AG04450 (cell line): ENCODE measurements around the gene HSP90AA1. TPM values are rescaled to one million over a fixed set of nuclear protein-coding genes. Genes with fewer than 3 reads are reported as not detected.
A peak's percentile ranks its signal among the peaks of the same experiment; 100 is the strongest.

ENCODE experiments used
- CTCF ChIA-PET: fragments of 300-600, 350-600 bp; formaldehyde crosslinking; extraction: SDS; loops from one replicate; lab custom pipeline; 2022; ENCODE audit warnings: antibody characterized with exemption, inconsistent platforms; lab: Charles Lee
- POLR2A ChIA-PET: fragments of 350-600 bp; formaldehyde crosslinking; extraction: SDS; loops from one replicate; lab custom pipeline; 2021; ENCODE audit warnings: antibody characterized with exemption, inconsistent platforms; lab: Yijun Ruan, JAX
- DNase-seq: peaks from one replicate; pipeline ENCODE4 v3.0.0-alpha.2; 2011; ENCODE audit warnings: low read depth, low spot score
- H3K27ac ChIP-seq: one replicate; pipeline ENCODE4 v1.5.1; 2012; ENCODE audit warnings: low read depth, low read length, control low read depth
- H3K27me3 ChIP-seq: one replicate; pipeline ENCODE4 v1.6.0; 2012; ENCODE audit warnings: low read length; ENCODE audit not compliant: control insufficient read depth, insufficient read depth
- H3K4me3 ChIP-seq: 2 replicates; pipeline ENCODE4 v1.5.1; 2011; ENCODE audit warnings: mild to moderate bottlenecking, low read depth, low read length, control low read depth
- H3K9me3 ChIP-seq: 2 replicates; pipeline ENCODE4 v1.5.1; 2012; ENCODE audit warnings: low read length; ENCODE audit not compliant: control insufficient read depth, insufficient read depth
- polyA plus RNA-seq: library from polyadenylated mRNA; depleted of rRNA; stranded (reverse); fragments of >200 nt; gene quantifications from 2 replicates; pipeline ENCODE4 v1.2.3, GENCODE V29; 2011
- TF ChIP-seq, protein P1 (sequence below): IDR thresholded peaks from 2 replicates; pipeline ENCODE4 v1.5.1; 2011; ENCODE audit warnings: low read depth, low read length, control low read depth, inconsistent platforms

Gene HSP90AA1
- polyA plus RNA-seq, 1 experiment: 822 TPM

DNA sequence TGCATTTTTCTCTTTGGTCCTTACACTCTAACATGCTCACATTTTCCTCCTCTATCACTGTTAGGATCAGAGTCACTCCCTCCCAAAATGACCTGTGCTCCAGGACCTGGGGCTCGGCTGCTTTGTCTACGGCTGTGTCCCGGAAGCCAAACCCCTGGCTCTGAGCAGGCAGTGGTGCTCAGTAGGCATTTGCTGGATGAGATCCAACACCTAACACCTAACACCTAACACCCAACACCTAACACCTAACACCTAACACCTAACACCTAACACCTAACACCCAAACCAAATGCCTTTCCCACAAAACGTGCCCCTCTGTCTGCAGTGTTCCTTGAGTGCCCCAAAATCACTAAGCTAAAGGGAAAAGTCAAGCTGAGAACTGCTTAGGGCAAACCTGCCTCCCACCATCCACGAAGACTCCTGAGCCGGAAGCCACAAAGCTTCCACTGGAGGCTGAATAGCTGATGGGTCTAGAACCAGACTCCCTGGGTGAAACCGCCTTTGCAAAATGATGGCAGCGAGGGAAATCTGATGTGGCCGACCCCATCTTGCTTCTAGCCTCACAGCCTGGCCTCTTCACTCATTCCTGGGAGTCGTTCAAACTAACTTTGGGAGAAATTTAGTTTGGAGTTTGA, 29.2 kb downstream of the HSP90AA1 start:
- no peaks in the 10 kb centered on the region for H3K27me3 ChIP-seq
- H3K27ac ChIP-seq: no peak overlapping the region
- H3K9me3 ChIP-seq: peaks cover 1% of the 10 kb centered on the region; the same call in 1 of the 2 replicates
- TF ChIP-seq, protein P1, sequence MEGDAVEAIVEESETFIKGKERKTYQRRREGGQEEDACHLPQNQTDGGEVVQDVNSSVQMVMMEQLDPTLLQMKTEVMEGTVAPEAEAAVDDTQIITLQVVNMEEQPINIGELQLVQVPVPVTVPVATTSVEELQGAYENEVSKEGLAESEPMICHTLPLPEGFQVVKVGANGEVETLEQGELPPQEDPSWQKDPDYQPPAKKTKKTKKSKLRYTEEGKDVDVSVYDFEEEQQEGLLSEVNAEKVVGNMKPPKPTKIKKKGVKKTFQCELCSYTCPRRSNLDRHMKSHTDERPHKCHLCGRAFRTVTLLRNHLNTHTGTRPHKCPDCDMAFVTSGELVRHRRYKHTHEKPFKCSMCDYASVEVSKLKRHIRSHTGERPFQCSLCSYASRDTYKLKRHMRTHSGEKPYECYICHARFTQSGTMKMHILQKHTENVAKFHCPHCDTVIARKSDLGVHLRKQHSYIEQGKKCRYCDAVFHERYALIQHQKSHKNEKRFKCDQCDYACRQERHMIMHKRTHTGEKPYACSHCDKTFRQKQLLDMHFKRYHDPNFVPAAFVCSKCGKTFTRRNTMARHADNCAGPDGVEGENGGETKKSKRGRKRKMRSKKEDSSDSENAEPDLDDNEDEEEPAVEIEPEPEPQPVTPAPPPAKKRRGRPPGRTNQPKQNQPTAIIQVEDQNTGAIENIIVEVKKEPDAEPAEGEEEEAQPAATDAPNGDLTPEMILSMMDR: no peak
- no peak overlapping the region for H3K4me3 ChIP-seq
- ChIA-PET CTCF (no interaction called here), POLR2A (interaction anchor here (0.6 kb wide), 1 partner anchor 48 kb away, joined by 3 read pairs; no protein-coding TSS in a partner anchor)
- no peak for DNase-seq

DNA sequence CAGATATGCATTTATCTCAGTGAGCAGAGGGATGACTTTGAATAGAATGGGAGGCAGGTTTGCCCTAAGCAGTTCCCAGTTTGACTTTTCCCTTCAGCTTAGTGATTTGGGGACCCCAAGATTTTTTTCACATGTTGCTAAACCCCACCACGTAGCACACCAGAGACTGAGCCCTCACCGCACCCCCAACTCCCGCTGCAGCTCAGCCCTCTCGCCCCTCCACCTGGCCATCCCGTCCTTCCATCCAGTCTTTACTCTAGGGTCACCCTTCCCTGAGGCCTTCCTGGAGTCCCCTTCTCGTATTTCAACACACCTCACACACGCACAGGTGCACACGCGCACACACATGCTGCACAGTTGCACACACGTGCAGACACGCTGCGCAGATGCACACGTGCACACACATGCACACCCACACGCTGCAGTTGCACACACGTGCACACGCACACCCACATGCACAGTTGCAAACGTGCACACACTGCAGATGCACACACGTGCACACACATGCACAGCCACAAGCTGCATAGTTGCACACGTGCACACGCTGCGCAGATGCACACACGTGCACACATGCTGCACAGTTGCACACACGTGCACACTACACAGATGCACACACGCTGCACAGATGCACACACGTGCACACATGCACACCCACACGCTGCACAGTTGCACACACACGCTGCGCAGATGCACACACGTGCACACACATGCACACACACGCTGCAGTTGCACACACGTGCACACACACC, 30.0 kb downstream of the HSP90AA1 start:
- CTCF ChIA-PET: no interaction called here
- Histone ChIP-seq H3K9me3 (peaks cover 3% of the 10 kb centered on the region; the same call in 1 of the 2 replicates), H3K27me3 (no peaks in the 10 kb centered on the region), H3K27ac (no peak overlapping the region), H3K4me3 (no peak overlapping the region)
- no peak for DNase-seq
- TF ChIP-seq, protein P1: no peak
- POLR2A ChIA-PET: no interaction called here

DNA sequence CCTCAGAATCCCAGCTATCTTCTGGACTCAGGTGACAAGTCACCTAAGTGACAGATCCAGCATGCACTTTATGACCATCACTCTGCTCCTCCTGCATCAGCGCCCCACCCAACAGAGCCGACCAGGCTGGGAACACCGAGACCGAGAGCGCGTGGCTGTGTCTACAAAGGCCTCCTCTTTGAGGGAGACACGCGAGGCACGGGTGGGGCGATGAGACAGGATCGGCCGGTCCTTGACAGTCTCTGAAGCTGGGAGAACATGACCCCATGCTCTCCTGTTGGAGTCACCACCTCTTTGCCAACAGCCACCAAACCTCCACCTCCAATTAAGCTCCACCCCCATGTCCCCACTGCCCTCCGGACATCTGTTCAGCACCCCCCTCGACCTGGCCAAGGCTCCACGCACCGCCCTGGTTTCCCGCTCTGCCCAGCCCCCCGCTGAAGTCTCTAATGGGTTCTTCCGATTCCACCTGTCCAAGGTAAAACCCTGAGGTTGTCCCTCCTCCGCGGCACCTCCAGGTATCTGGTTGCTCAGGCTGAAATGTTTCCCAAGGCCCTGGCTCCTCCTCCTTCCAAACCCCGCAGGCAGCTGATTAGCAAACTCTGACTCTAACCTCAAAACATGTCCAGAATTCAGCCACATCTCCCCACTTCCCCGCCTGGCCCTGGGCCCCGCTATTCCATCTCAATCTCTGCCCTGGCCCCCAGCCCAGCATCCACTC, 31.5 kb downstream of the HSP90AA1 start:
- no peaks in the 10 kb centered on the region for H3K27me3 ChIP-seq
- peak; percentile 49 for DNase-seq
- POLR2A ChIA-PET: no interaction called here
- H3K27ac ChIP-seq: peak overlapping the region; percentile 68
- no peak overlapping the region for H3K4me3 ChIP-seq
- CTCF ChIA-PET: no interaction called here
- TF ChIP-seq, protein P1: no peak
- H3K9me3 ChIP-seq: peaks cover 3% of the 10 kb centered on the region; the same call in 1 of the 2 replicates

DNA sequence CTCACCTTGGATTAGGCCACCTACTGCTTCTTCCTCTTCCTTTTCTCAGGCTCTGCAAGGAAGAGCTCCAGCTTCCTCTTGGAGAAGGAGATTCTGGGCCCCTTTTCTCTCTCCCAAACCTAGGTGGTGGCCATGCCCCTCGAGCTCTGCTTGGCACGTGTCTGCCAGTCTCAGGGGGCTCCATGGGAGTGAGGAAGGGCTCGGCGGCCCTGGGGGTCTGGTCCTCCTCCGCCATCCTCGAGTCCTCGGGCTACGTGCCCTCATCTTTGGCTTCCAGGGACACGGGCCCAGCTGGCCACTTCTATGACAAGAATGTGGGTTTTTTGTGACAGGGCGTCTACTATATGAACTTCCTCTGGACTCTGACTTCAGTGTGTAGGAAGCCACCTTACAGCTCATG, 34.3 kb downstream of the HSP90AA1 start:
- ChIA-PET POLR2A (no interaction called here), CTCF (no interaction called here)
- no peak for DNase-seq
- TF ChIP-seq, protein P1: no peak
- no peak overlapping the region for H3K4me3 ChIP-seq
- no peaks in the 10 kb centered on the region for H3K27me3 ChIP-seq
- no peak overlapping the region for H3K27ac ChIP-seq
- peaks cover 3% of the 10 kb centered on the region; the same call in 1 of the 2 replicates for H3K9me3 ChIP-seq
